ENCODE data around the gene IPPK.

Gene IPPK

DNA sequence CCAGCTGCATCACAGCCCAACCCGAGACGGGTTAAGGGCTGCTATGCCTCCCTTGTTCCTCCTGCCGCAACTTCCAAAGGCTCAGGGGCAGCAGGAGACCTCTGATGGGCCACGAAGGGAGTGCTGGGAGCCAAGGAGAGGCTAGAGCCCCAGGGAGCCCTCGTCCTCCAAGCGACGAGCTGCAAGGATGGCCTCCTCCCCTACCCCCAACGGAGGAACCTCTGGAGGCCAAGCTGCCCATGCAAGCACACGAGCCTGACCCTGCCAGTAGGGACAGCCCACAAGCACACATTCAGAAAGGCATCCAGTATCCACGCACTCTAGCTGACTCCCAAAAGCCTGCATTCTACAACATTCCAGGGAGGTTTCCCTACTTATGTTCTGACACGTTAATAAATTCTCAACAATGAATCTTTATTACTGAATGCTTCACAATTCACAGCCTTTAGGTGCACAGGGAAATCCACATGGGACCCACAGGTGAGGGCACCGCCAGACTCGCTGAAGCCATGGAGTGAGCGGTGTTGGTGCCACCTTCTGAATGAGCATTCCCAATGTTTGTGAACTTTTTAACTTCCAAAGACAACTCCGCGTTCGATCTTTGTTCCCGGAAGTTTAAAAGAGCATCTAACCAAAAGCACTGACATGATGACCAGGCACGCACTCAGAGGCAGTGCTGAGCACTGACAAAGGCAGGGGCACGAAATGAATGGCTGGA is 28.7 kb downstream of the IPPK start:
- Histone ChIP-seq H3K27me3 (ENCODE audit: insufficient read depth, low read length, poor library complexity) (no peaks in the 10 kb centered on the region), H3K79me2 (ENCODE audit: insufficient read depth, low read length) (no peaks in the 10 kb centered on the region), H3K9ac (ENCODE audit: low read depth, low read length) (no peak overlapping the region), H3K4me3 (ENCODE audit: low read depth in 1 of 2, low read length in 2 of 2) (no peak overlapping the region), H3K36me3 (ENCODE audit: insufficient read depth, low read length) (peaks cover 88% of the 10 kb centered on the region), H2AFZ (ENCODE audit: low read depth, low read length) (no peak overlapping the region), H3K4me1 (ENCODE audit: insufficient read depth, low read length) (no peaks in the 10 kb centered on the region), H4K20me1 (ENCODE audit: insufficient read depth, low read length) (0 out of 2 replicates have a peak, but pooled peaks cover 7% of the 10 kb centered on the region), H3K4me2 (ENCODE audit: insufficient read depth, low read length) (no peak overlapping the region), H3K9me3 (ENCODE audit: insufficient read depth, low read length, severe bottlenecking) (no peaks in the 10 kb centered on the region), H3K27ac (ENCODE audit: low read length) (no peak overlapping the region)
- ATAC-seq (ENCODE audit: insufficient read depth, low read depth): no peak
- TF ChIP-seq EZH2 (IDR thresholded peaks at IDR 0.05; ENCODE audit: borderline replicate concordance, low read depth, low read length, severe bottlenecking) (no peak), CTCF (IDR thresholded peaks at IDR 0.05; ENCODE audit: borderline replicate concordance, extremely low read depth, low read length, poor library complexity, severe bottlenecking) (no peak)
- no peak for DNase-seq

DNA sequence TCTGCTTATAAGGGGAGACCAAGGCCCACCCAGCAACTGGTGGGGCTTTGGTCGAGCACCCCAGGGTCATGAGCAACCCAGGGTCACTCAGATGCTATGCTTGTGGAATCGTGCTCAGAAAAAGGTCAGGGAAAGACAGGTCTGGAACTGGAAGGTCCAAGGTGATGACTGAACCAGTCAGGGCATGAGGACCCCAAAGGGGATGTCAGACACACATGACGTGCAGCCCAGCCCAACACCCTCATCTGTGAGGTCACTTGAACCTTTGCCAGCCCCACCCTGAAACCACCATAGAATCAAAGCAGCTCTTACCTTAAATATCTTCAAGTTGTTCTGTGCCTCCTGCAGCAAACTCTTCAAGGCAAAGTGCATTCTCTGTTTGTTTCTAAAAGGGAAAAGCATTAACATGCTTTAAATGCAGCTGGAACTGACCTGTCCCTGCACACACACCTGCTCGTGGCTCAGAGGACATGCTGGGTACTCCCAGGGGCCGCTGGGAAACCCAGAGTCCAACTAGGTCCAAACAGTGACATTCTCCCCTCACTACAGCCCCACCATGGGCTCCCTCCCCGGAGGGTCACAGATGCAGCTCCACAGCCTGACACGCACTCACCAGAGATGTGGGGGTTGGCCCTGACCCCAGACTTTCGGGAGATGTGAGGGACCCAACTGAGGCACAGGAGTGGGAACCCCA is 29.4 kb downstream of the IPPK start:
- no peak for DNase-seq
- Histone ChIP-seq H3K4me2 (ENCODE audit: insufficient read depth, low read length) (no peak overlapping the region), H3K4me1 (ENCODE audit: insufficient read depth, low read length) (no peaks in the 10 kb centered on the region), H2AFZ (ENCODE audit: low read depth, low read length) (no peak overlapping the region), H3K27ac (ENCODE audit: low read length) (no peak overlapping the region), H3K9me3 (ENCODE audit: insufficient read depth, low read length, severe bottlenecking) (no peaks in the 10 kb centered on the region), H4K20me1 (ENCODE audit: insufficient read depth, low read length) (0 out of 2 replicates have a peak, but pooled peaks cover 7% of the 10 kb centered on the region), H3K36me3 (ENCODE audit: insufficient read depth, low read length) (peaks cover 88% of the 10 kb centered on the region), H3K9ac (ENCODE audit: low read depth, low read length) (no peak overlapping the region), H3K4me3 (ENCODE audit: low read depth in 1 of 2, low read length in 2 of 2) (no peak overlapping the region), H3K27me3 (ENCODE audit: insufficient read depth, low read length, poor library complexity) (no peaks in the 10 kb centered on the region), H3K79me2 (ENCODE audit: insufficient read depth, low read length) (no peaks in the 10 kb centered on the region)
- no peak for TF ChIP-seq CTCF (IDR thresholded peaks at IDR 0.05; ENCODE audit: borderline replicate concordance, extremely low read depth, low read length, poor library complexity, severe bottlenecking)
- ATAC-seq (ENCODE audit: insufficient read depth, low read depth): no peak

- ATAC-seq (ENCODE audit: insufficient read depth, low read depth): no peak
- no peaks in the 10 kb centered on the region for H3K79me2 ChIP-seq (ENCODE audit: insufficient read depth, low read length)
- 0 out of 2 replicates have a peak, but pooled peaks cover 7% of the 10 kb centered on the region for H4K20me1 ChIP-seq (ENCODE audit: insufficient read depth, low read length)
- H3K9me3 ChIP-seq (ENCODE audit: insufficient read depth, low read length, severe bottlenecking): no peaks in the 10 kb centered on the region
- no peak overlapping the region for H2AFZ ChIP-seq (ENCODE audit: low read depth, low read length)
- no peak overlapping the region for H3K9ac ChIP-seq (ENCODE audit: low read depth, low read length)
- TF ChIP-seq EZH2 (IDR thresholded peaks at IDR 0.05; ENCODE audit: borderline replicate concordance, low read depth, low read length, severe bottlenecking) (no peak), CTCF (IDR thresholded peaks at IDR 0.05; ENCODE audit: borderline replicate concordance, extremely low read depth, low read length, poor library complexity, severe bottlenecking) (no peak)
- no peak for DNase-seq
- H3K4me1 ChIP-seq (ENCODE audit: insufficient read depth, low read length): no peaks in the 10 kb centered on the region
- no peak overlapping the region for H3K4me3 ChIP-seq (ENCODE audit: low read depth in 1 of 2, low read length in 2 of 2)
- no peak overlapping the region for H3K27ac ChIP-seq (ENCODE audit: low read length)
- H3K36me3 ChIP-seq (ENCODE audit: insufficient read depth, low read length): peaks cover 90% of the 10 kb centered on the region
- H3K27me3 ChIP-seq (ENCODE audit: insufficient read depth, low read length, poor library complexity): no peaks in the 10 kb centered on the region
- H3K4me2 ChIP-seq (ENCODE audit: insufficient read depth, low read length): no peak overlapping the region
Observed at GRCh38 chr9:92639791-92640271, 30.1 kb downstream of the IPPK start.
